GM12873 (cell line): ENCODE results near the gene SPDYC.

Experiments
- CTCF ChIP-seq: IDR thresholded peaks from 2 replicates; pipeline ENCODE4 v1.5.1; 2012; ENCODE audit warnings: low read depth, mild to moderate bottlenecking, moderate library complexity, low read length, control low read depth; ENCODE audit not compliant: insufficient read depth; ENCODE audit errors: missing control alignments

The SPDYC gene

GRCh38 chr11:65211293-65212105, 41.5 kb downstream of the SPDYC start:
- no peak for TF ChIP-seq CTCF

- no peak for TF ChIP-seq CTCF
These were observed 42.3 kb downstream of the SPDYC start for GRCh38 chr11:65212226-65212801.

- no peak for TF ChIP-seq CTCF
These were observed 43.5 kb downstream of the SPDYC start for GRCh38 chr11:65213322-65214211.

- no peak for TF ChIP-seq CTCF
These were observed 44.3 kb downstream of the SPDYC start for GRCh38 chr11:65214212-65214845.

- no peak for TF ChIP-seq CTCF
These were observed 45.5 kb downstream of the SPDYC start for GRCh38 chr11:65215441-65216076.

- peak; percentile 19 for TF ChIP-seq CTCF
These were observed 46.8 kb downstream of the SPDYC start for GRCh38 chr11:65216830-65217229.
